CD4-positive, CD25-positive, alpha-beta regulatory T cell (primary cell): Measurements from ENCODE around the gene ITGA3. TPM values are rescaled to one million over a fixed set of nuclear protein-coding genes. Genes with fewer than 3 reads are reported as not detected.

Source experiments
- ATAC-seq, 2 donors: fragments of 150-1000 bp; cut with Tn5 transposase; one replicate each; pipeline ENCODE4 v1.10.0; 2021; ENCODE audit warnings: low read depth in 2 of 2, moderate number of reproducible peaks in 2 of 2, moderate library complexity in 1 of 2
- DNase-seq, 3 donors: peaks; one replicate each; pipeline versions ENCODE4 v3.0.0 to v3.0.0-alpha.2; 2012 to 2022; ENCODE audit warnings: mixed read lengths in 1 of 3
- H3K27ac ChIP-seq: one replicate; pipeline ENCODE4 v1.7.0; 2013; ENCODE audit warnings: mild to moderate bottlenecking, low read length; ENCODE audit not compliant: insufficient read depth, poor library complexity, severe bottlenecking
- H3K27me3 ChIP-seq: one replicate; pipeline ENCODE4 v1.7.0; 2013; ENCODE audit warnings: low read length; ENCODE audit not compliant: control insufficient read depth, insufficient read depth
- H3K36me3 ChIP-seq: one replicate; pipeline ENCODE4 v1.7.0; 2013; ENCODE audit warnings: mild to moderate bottlenecking, low read length, moderate library complexity; ENCODE audit not compliant: control insufficient read depth, insufficient read depth
- H3K4me1 ChIP-seq: 2 replicates; pipeline ENCODE4 v1.7.0; 2013; ENCODE audit warnings: mild to moderate bottlenecking, low read length; ENCODE audit not compliant: insufficient read depth, control insufficient read depth, poor library complexity, severe bottlenecking
- H3K4me3 ChIP-seq: one replicate; pipeline ENCODE4 v1.7.0; 2013; ENCODE audit warnings: low read depth, mild to moderate bottlenecking, low read length, moderate library complexity
- H3K9me3 ChIP-seq, 2 experiments: 1 replicate in 1 of 2; 2 replicates in 1 of 2; pipeline ENCODE4 v1.7.0; 2013; ENCODE audit warnings: low read length in 2 of 2, mild to moderate bottlenecking in 1 of 2, moderate library complexity in 1 of 2; ENCODE audit not compliant: control insufficient read depth in 2 of 2
- H3K27ac Mint-ChIP-seq, 3 donors: one replicate each; pipeline ENCODE4 v1.8.0; 2020 to 2022; ENCODE audit warnings: mild to moderate bottlenecking in 3 of 3, mixed read lengths in 3 of 3, moderate library complexity in 2 of 3
- H3K27me3 Mint-ChIP-seq: one replicate; pipeline ENCODE4 v1.8.0; 2022; ENCODE audit warnings: mild to moderate bottlenecking, mixed read lengths
- H3K36me3 Mint-ChIP-seq: one replicate; pipeline ENCODE4 v1.8.0; 2020; ENCODE audit warnings: mixed read lengths
- H3K4me1 Mint-ChIP-seq, 4 donors: one replicate each; pipeline ENCODE4 v1.8.0; 2020 to 2022; ENCODE audit warnings: mixed read lengths in 4 of 4, mild to moderate bottlenecking in 1 of 4
- H3K4me3 Mint-ChIP-seq, 4 donors: one replicate each; pipeline ENCODE4 v1.8.0; 2020 to 2022; ENCODE audit warnings: mild to moderate bottlenecking in 4 of 4, mixed read lengths in 4 of 4, moderate library complexity in 3 of 4
- H3K9me3 Mint-ChIP-seq, 7 donors: one replicate each; pipeline ENCODE4 v1.8.0; 2020 to 2022; ENCODE audit warnings: mixed read lengths in 7 of 7, mild to moderate bottlenecking in 3 of 7, moderate library complexity in 2 of 7
- polyA plus RNA-seq, 4 donors: library from polyadenylated mRNA; unstranded; fragments of 300-500 nt; fragmentation: Illumina TruSeq; gene quantifications; one replicate each; pipeline ENCODE4 v1.2.3, GENCODE V29; 2021
- total RNA-seq: library from RNA; stranded (reverse); gene quantifications from one replicate; pipeline ENCODE4 v1.2.3, GENCODE V29; 2022

ITGA3 gene
- total and polyA plus RNA-seq, 5 donors from 2014 or later, result 1.7 to 14.4 (median 2.7) TPM

DNA sequence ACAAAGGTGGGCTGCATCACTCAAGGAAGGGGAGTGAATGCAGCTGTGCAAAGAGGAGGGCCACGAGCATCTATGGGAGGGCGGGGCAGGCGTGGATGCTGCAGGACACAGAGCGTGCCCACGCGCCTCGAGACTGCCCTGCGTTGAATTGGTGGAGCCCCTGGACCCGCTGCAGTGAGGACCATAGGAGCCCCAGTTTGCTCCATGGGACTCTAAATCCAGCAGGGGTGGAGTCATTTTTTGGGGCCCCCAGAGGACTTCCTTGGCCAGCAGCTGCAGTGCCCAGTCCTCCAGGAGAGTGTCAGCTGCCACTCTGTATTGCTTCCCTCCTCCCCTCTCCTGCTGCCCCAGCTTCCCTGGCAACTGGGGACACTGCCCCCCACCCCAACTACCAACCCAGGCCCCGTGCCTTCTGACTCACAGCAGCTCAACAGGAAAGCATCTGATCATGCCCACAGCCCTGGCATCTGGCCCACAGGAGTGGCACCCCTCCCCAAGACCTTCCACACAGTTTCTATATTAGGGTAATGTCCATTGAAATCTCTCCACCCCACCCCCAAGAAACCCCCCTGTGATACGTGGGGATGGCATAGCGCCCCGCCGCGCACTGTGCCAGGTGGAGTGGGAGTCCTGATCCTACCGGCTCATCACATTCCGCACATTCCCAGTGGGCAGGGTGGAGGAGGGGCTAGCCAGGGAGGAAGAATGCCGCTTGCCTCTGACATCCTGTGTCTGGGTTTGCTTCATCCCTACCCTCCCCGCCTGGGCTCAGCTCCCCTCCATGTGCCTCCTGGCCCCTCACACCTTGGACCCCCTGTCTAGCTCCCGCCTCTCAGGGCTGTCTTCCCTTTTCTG lies 27.8 kb upstream of the ITGA3 start:
- H3K4me3 ChIP-seq, result no peak overlapping the region
- no peaks in the 10 kb centered on the region for H3K9me3 Mint-ChIP-seq
- no peaks in the 10 kb centered on the region for H3K36me3 Mint-ChIP-seq
- no peak overlapping the region for H3K4me3 Mint-ChIP-seq
- H3K27ac Mint-ChIP-seq, result no peak overlapping the region
- no peaks in the 10 kb centered on the region for H3K9me3 ChIP-seq
- H3K27me3 ChIP-seq, result no peaks in the 10 kb centered on the region
- no peak for DNase-seq
- no peak for ATAC-seq
- peaks cover 9% of the 10 kb centered on the region for H3K4me1 ChIP-seq
- peaks cover 21% of the 10 kb centered on the region for H3K27me3 Mint-ChIP-seq
- H3K27ac ChIP-seq, result no peak overlapping the region
- no peaks in the 10 kb centered on the region for H3K36me3 ChIP-seq
- peaks cover 0 to 19% (median 3%) of the 10 kb centered on the region in 4 donors for H3K4me1 Mint-ChIP-seq

DNA sequence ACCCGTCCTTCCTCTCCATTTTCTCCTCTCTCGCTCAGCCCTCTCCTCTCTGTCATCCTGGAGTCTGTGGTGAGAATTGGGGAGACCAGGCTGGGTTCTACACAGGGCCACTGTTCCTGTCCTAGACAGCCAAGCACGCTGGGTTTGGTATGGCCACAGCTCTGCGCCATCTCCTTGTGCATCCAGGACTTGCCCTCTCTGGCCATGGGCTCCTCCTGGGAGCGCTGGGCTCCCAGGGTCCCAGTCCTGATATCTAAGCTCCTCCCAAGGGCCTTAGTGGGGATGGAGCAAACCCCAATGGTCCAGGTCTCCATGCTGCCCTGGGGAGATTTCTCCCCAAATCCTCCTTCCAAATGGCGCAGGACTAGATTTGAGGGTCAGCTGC lies 27.2 kb upstream of the ITGA3 start:
- Mint-ChIP-seq H3K27me3 (peaks cover 23% of the 10 kb centered on the region), H3K4me1 (peaks cover 0 to 19% (median 3%) of the 10 kb centered on the region in 4 donors), H3K4me3 (no peak overlapping the region), H3K9me3 (no peaks in the 10 kb centered on the region), H3K27ac (no peak overlapping the region), H3K36me3 (no peaks in the 10 kb centered on the region)
- Histone ChIP-seq H3K9me3 (no peaks in the 10 kb centered on the region), H3K4me3 (no peak overlapping the region), H3K27me3 (no peaks in the 10 kb centered on the region), H3K4me1 (peaks cover 9% of the 10 kb centered on the region), H3K36me3 (no peaks in the 10 kb centered on the region), H3K27ac (no peak overlapping the region)
- DNase-seq (no peak), ATAC-seq (no peak)

DNA sequence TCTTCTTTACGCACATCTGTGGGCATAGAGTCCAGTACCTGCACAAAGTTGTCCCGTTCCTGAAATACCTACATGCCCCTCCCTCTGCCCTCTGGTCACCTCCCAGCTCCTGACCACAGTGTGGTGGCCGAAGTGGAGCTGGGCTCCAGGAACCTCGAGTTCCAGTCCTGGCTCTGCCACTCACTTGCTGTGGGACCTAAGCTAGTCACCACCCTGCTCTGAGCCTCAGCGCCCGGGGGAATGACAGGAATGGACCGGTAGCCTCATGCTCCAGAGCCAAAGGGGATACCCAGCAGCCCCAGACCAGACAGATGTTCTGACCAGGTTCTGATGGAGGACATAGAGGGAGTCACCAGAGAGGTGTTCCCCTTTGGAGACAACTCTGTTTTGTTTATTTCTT lies 26.7 kb upstream of the ITGA3 start:
- Histone ChIP-seq H3K27ac (no peak overlapping the region), H3K4me1 (peaks cover 9% of the 10 kb centered on the region), H3K36me3 (no peaks in the 10 kb centered on the region), H3K9me3 (no peaks in the 10 kb centered on the region), H3K4me3 (no peak overlapping the region), H3K27me3 (no peaks in the 10 kb centered on the region)
- H3K27ac Mint-ChIP-seq, result no peak overlapping the region
- H3K27me3 Mint-ChIP-seq, result peaks cover 27% of the 10 kb centered on the region
- H3K4me3 Mint-ChIP-seq, result no peak overlapping the region
- DNase-seq (no peak), ATAC-seq (no peak)
- H3K9me3 Mint-ChIP-seq, result no peaks in the 10 kb centered on the region
- no peaks in the 10 kb centered on the region for H3K36me3 Mint-ChIP-seq
- peaks cover 0 to 19% (median 3%) of the 10 kb centered on the region in 4 donors for H3K4me1 Mint-ChIP-seq

DNA sequence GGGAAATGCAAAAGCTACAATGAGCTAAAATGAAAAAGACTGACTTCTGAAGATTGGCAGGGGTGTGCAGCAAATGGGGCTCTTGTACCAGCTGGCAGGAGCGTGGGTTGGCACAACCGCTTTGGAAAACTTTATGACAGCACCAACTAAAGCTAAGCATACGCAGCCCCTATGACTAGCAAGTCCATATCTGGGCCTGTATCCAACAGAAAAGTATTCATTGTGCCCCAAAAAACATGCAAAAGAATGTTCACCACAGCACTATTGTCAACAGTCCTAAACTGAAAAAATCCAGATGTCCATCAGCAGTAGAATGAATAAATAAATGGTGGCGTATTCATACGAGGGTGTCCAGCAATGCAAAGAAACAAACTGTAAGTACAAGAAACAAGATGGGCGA lies 22.6 kb upstream of the ITGA3 start:
- H3K27me3 ChIP-seq, result no peaks in the 10 kb centered on the region
- H3K4me3 ChIP-seq, result no peak overlapping the region
- no peaks in the 10 kb centered on the region for H3K9me3 Mint-ChIP-seq
- DNase-seq (no peak), ATAC-seq (no peak)
- no peak overlapping the region for H3K27ac Mint-ChIP-seq
- H3K36me3 ChIP-seq, result no peaks in the 10 kb centered on the region
- H3K27me3 Mint-ChIP-seq, result peaks cover 27% of the 10 kb centered on the region
- no peak overlapping the region for H3K27ac ChIP-seq
- peaks cover 0 to 6% (median 3%) of the 10 kb centered on the region in 4 donors for H3K4me1 Mint-ChIP-seq
- no peaks in the 10 kb centered on the region for H3K4me1 ChIP-seq
- H3K36me3 Mint-ChIP-seq, result no peaks in the 10 kb centered on the region
- no peak overlapping the region for H3K4me3 Mint-ChIP-seq
- no peaks in the 10 kb centered on the region for H3K9me3 ChIP-seq

DNA sequence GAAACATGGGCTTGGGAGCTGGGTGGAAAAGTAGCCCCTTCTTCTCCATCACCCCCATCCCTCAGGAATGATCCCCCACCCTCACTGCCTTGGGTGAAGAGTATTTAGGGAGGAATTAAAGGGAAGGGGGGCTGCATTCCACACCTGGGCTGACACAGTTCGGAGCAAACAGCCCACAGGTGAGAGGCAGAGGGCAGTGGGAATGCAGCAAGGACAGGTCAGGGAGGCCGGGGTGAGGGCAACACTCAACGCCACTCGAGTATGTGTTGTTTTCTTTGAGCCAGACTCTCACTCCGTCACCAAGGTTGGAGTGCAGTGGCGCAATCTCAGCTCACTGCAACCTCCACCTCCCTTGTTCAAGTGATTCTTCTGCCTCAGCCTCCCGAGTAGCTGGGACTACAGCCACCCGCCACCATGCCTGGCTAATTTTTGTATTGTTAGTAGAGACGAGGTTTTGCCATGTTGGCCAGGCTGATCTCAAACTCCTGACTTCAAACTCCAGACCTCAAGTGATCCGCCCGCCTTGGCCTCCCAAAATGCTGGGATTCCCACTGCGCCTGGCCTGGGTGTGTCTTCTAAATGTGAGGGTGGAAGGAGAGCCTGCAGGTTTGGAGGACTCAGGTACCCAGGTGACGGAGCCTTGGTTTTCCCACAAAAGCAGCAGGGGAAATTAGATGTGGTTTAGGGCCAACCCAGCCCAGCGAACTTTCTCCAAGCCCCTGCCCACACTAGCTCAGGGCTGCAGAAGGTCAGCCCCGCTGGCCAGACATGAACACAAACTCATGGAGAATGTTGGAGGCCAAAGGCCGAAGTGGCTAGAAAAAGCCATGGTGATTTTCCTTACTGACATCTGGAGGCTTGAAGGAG lies 21.2 kb upstream of the ITGA3 start:
- no peaks in the 10 kb centered on the region for H3K9me3 ChIP-seq
- H3K4me1 Mint-ChIP-seq, result no peaks in the 10 kb centered on the region
- peaks cover 21% of the 10 kb centered on the region for H3K27me3 Mint-ChIP-seq
- no peaks in the 10 kb centered on the region for H3K36me3 ChIP-seq
- DNase-seq (no peak), ATAC-seq (no peak)
- H3K4me3 ChIP-seq, result no peak overlapping the region
- H3K4me1 ChIP-seq, result no peaks in the 10 kb centered on the region
- no peaks in the 10 kb centered on the region for H3K9me3 Mint-ChIP-seq
- H3K36me3 Mint-ChIP-seq, result no peaks in the 10 kb centered on the region
- no peak overlapping the region for H3K27ac ChIP-seq
- H3K27me3 ChIP-seq, result no peaks in the 10 kb centered on the region
- no peak overlapping the region for H3K4me3 Mint-ChIP-seq
- H3K27ac Mint-ChIP-seq, result no peak overlapping the region

DNA sequence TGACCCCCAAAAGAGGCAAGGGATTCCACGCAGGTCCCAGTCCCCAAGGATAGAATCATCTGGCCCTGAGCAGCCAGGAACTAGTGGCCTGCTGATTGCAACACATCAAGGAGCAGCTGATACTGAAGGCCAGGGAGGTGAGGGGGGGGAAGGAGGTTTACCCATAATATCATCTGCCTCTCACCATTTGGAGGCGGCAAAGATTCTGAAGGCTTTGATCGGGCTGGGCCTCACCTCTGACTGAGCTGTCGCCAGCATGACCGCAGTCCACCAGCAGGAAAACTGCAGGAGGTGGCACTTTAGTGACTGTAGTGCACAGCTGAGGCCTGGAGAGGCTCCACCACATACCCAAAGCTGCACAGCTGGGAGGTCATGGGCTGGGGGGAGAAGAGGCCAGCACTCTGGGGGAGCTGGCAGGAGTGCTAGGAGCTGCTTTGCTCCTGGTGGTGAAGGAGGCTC lies 20.5 kb upstream of the ITGA3 start:
- DNase-seq (no peak), ATAC-seq (no peak)
- Mint-ChIP-seq H3K9me3 (no peaks in the 10 kb centered on the region), H3K36me3 (no peaks in the 10 kb centered on the region), H3K4me1 (no peaks in the 10 kb centered on the region), H3K4me3 (no peak overlapping the region), H3K27ac (no peak overlapping the region), H3K27me3 (peaks cover 20% of the 10 kb centered on the region)
- Histone ChIP-seq H3K4me3 (no peak overlapping the region), H3K27ac (no peak overlapping the region), H3K36me3 (no peaks in the 10 kb centered on the region), H3K27me3 (no peaks in the 10 kb centered on the region), H3K4me1 (no peaks in the 10 kb centered on the region), H3K9me3 (no peaks in the 10 kb centered on the region)

GRCh38 chr17:50035945-50036344 lies 20.0 kb upstream of the ITGA3 start:
- ATAC-seq (no peak), DNase-seq (no peak)
- Mint-ChIP-seq H3K27me3 (peaks cover 20% of the 10 kb centered on the region), H3K4me1 (no peaks in the 10 kb centered on the region), H3K9me3 (no peaks in the 10 kb centered on the region), H3K27ac (no peak overlapping the region), H3K36me3 (no peaks in the 10 kb centered on the region), H3K4me3 (no peak overlapping the region)
- H3K27me3 ChIP-seq, result no peaks in the 10 kb centered on the region
- H3K9me3 ChIP-seq, result no peaks in the 10 kb centered on the region
- H3K4me1 ChIP-seq, result no peaks in the 10 kb centered on the region
- no peak overlapping the region for H3K27ac ChIP-seq
- H3K4me3 ChIP-seq, result no peak overlapping the region
- no peaks in the 10 kb centered on the region for H3K36me3 ChIP-seq
